Measurements from ENCODE around the gene ETFBKMT.

DNA sequence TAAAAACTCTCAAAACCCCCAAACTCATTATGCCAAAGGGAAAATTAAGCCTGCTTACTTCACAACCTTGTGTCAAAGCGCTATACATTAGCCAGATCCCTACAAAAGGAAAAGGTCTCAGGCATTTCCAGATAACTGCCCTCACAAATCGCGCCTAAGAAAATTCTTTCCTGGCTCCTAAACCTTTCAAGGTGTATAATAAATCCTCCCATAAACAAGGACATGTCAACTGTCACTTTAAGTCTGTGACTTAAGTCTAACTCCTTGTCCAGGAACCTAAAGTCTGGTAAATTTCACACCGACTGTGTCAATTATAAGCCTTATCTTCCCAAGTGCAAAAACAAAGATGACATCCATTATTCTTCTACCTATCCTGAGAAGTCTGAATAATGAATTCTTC, 4.3 kb upstream of the ETFBKMT start:
- no peak for TF ChIP-seq GATA2 (IDR thresholded peaks at IDR 0.05; ENCODE audit: low read depth, low read length)
- TF ChIP-seq GATA3 (IDR thresholded peaks at IDR 0.05; ENCODE audit: low read depth, low read length), result no peak

Data from SH-SY5Y (cell line).